Hepatocyte (in vitro differentiated cells): ENCODE data around the gene GPR15.

Experiments used
- EZH2 ChIP-seq: fragments of 200-600 bp; sonication (generic); IDR thresholded peaks from 2 replicates; pipeline ENCODE4 v1.6.1; 2016; ENCODE audit warnings: antibody characterized with exemption, mild to moderate bottlenecking, borderline replicate concordance
- EZH2phosphoT487 ChIP-seq: fragments of 200-600 bp; sonication (generic); IDR thresholded peaks from one replicate; pipeline ENCODE4 v1.6.1; 2018; ENCODE audit warnings: antibody characterized with exemption, mild to moderate bottlenecking, low read depth, moderate library complexity; ENCODE audit not compliant: unreplicated experiment, severe bottlenecking
- TF ChIP-seq, protein P1 (sequence below): fragments of 200-600 bp; sonication (generic); IDR thresholded peaks from 2 replicates; pipeline ENCODE4 v1.5.1; 2016; ENCODE audit warnings: antibody characterized with exemption, mild to moderate bottlenecking; ENCODE audit not compliant: poor library complexity

DNA sequence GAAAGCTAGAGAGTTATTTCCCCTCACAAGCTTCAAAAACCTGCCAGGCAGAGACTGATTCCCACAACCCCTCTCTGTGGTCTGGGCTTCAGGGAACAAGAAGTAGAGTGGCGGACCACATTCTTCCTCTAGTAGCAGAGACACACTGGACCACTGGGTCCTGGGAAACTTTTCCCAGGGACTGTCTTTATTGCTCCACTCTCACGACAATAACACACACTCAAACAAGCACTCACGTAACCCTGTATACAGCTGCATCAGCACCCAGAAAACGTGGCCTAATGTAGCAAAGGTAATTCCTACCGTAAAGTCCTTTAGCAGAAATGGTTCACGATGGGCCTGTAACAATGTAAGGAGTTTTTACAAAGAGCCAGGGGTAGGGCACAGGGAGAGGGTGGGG is 34.1 kb downstream of the GPR15 start:
- TF ChIP-seq, protein P1, sequence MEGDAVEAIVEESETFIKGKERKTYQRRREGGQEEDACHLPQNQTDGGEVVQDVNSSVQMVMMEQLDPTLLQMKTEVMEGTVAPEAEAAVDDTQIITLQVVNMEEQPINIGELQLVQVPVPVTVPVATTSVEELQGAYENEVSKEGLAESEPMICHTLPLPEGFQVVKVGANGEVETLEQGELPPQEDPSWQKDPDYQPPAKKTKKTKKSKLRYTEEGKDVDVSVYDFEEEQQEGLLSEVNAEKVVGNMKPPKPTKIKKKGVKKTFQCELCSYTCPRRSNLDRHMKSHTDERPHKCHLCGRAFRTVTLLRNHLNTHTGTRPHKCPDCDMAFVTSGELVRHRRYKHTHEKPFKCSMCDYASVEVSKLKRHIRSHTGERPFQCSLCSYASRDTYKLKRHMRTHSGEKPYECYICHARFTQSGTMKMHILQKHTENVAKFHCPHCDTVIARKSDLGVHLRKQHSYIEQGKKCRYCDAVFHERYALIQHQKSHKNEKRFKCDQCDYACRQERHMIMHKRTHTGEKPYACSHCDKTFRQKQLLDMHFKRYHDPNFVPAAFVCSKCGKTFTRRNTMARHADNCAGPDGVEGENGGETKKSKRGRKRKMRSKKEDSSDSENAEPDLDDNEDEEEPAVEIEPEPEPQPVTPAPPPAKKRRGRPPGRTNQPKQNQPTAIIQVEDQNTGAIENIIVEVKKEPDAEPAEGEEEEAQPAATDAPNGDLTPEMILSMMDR, result no peak
- no peak for TF ChIP-seq EZH2phosphoT487
- TF ChIP-seq EZH2, result no peak
